Activated CD4-positive, alpha-beta T cell treated with anti-CD3 and anti-CD28 coated beads, Interleukin-2, amount 50 U/mL, for 1 hour (primary cell): ENCODE data around the gene HBA1.
A peak's percentile ranks its signal among the peaks of the same experiment; 100 is the strongest.
"Not testable (repeated sequence)": the region's sequence is repeated elsewhere in the genome, so short reads cannot be mapped to it uniquely, and the experiment has no call there.

ENCODE experiments used
- DNase-seq: peaks from one replicate; pipeline ENCODE4 v3.0.0-alpha.2; 2020

HBA1 gene

GRCh38 chr16:176006-176405 lies 474 bp upstream of the HBA1 start:
- not testable (repeated sequence) for DNase-seq

DNA sequence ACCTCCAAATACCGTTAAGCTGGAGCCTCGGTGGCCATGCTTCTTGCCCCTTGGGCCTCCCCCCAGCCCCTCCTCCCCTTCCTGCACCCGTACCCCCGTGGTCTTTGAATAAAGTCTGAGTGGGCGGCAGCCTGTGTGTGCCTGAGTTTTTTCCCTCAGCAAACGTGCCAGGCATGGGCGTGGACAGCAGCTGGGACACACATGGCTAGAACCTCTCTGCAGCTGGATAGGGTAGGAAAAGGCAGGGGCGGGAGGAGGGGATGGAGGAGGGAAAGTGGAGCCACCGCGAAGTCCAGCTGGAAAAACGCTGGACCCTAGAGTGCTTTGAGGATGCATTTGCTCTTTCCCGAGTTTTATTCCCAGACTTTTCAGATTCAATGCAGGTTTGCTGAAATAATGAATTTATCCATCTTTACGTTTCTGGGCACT lies 928 bp downstream of the HBA1 start:
- DNase-seq, result no peak

DNA sequence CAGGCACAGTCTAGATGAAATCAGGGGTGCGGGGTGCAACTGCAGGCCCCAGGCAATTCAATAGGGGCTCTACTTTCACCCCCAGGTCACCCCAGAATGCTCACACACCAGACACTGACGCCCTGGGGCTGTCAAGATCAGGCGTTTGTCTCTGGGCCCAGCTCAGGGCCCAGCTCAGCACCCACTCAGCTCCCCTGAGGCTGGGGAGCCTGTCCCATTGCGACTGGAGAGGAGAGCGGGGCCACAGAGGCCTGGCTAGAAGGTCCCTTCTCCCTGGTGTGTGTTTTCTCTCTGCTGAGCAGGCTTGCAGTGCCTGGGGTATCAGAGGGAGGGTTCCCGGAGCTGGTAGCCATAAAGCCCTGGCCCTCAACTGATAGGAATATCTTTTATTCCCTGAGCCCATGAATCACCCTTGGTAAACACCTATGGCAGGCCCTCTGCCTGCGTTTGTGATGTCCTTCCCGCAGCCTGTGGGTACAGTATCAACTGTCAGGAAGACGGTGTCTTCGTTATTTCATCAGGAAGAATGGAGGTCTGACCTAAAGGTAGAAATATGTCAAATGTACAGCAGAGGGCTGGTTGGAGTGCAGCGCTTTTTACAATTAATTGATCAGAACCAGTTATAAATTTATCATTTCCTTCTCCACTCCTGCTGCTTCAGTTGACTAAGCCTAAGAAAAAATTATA lies 1.6 kb downstream of the HBA1 start:
- no peak for DNase-seq

- DNase-seq, result no peak
Measured at GRCh38 chr16:178668-179015, 2.2 kb downstream of the HBA1 start.

DNA sequence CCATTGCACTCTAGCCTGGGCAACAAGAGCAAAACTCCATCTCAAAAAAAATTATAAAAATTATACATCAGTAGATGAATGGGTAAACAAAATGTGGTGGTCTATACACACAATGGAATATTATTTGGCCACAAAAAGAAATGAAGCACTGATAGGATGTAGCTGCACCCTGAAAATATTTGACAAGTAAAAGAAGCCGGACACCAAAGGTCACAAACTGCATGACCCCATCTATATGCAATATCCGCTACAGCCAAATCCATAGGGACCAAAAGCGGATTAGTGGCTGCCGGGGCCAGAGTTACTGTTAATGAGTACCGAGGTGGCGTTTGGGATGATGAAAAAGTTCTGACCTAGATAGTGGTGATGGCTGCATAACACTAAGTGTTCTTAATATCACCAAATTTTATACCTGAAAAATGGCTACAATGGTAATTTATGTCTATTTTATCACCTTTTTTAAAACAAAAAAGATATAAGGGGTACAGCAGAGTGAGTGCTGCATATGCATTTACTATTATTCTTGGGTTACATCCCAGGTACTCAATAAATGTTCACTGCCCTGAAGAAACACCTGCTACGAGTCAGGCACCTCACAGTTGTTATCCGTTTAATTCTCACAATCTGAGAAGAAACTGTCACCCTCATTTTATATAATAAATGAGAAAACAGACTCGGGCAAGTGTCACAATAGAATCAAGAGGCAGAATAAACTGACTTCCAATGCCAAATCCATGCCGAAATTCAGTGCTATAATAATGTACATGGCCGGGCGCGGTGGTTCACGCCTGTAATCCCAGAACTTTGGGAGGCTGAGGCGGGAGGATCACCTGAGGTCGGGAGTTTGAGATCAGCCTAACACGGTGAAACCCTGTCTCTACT lies 3.0 kb downstream of the HBA1 start:
- no peak for DNase-seq

DNA sequence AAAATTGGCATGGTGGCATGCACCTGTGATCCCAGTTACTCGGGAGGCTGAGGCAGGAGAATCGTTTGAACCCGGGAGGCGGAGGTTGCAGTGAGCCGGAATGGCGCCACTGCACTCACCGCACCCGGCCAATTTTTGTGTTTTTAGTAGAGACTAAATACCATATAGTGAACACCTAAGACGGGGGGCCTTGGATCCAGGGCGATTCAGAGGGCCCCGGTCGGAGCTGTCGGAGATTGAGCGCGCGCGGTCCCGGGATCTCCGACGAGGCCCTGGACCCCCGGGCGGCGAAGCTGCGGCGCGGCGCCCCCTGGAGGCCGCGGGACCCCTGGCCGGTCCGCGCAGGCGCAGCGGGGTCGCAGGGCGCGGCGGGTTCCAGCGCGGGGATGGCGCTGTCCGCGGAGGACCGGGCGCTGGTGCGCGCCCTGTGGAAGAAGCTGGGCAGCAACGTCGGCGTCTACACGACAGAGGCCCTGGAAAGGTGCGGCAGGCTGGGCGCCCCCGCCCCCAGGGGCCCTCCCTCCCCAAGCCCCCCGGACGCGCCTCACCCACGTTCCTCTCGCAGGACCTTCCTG lies 3.7 kb downstream of the HBA1 start, which contains the start of gene HBQ1:
Gene HBQ1, plus strand, starts transcription at position 359 of the 575 bp plus-strand sequence. Its CDS starts 28 bp downstream, at position 387.
- DNase-seq, result peak; percentile 30

DNA sequence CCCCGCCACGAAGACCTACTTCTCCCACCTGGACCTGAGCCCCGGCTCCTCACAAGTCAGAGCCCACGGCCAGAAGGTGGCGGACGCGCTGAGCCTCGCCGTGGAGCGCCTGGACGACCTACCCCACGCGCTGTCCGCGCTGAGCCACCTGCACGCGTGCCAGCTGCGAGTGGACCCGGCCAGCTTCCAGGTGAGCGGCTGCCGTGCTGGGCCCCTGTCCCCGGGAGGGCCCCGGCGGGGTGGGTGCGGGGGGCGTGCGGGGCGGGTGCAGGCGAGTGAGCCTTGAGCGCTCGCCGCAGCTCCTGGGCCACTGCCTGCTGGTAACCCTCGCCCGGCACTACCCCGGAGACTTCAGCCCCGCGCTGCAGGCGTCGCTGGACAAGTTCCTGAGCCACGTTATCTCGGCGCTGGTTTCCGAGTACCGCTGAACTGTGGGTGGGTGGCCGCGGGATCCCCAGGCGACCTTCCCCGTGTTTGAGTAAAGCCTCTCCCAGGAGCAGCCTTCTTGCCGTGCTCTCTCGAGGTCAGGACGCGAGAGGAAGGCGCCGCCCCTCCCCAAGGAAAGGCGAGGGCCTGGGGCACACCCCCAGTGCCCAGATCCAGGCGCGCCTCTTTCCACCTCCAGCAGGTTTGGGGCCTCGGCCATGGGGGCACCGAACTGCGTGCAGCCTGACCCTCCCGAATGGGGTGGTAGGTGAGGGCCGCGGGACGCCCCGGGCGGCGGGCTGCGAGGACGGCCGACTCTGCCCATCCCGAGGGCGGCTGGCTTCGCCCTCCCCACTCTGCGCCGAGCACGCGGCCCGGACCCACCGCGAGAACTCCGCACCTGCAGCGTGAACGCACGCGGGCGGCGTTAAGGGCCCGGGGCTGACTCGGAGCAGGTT lies 4.4 kb downstream of the HBA1 start:
- DNase-seq, result peak; percentile 87

DNA sequence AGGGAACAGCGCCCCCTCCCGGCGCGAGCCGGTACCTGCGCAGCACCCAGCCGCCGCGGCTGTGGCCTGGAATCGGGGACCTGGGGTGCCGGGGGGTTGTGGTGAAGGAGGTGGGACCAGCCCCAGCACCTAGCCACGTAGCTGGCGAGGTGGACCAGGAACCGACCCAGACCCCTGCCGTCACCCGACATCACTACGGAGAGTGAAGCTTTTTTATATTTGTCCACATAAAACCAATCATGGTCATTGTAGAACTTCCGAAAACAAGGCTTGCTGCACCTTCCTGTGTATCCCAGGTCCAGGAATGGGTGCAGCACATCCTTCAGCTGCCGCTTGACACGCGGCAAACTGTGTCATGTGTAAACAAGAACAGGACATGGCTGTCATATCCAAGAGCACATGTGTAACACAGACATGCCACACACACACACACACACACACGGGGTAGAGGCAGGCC lies 5.1 kb downstream of the HBA1 start:
- no peak for DNase-seq

DNA sequence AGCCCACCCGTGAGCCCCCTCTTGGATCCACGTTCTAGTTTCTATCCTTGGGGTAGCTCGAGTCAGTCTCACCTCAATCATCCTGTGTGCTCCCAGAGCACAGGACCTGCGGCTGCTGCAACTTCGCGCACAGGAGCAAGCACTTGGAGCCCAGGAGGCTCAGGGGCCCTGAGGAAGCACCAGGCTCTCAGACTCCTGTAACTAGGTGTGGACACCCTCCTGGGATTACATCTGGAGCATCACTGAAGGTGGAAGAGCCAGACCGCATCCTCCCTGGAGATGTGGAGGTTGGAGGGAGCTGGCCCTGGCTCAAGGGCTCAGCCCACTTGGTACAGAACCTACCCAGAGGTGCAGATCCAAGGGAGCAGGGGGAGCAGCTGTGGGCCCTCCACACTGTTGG lies 6.5 kb downstream of the HBA1 start:
- DNase-seq, result no peak

DNA sequence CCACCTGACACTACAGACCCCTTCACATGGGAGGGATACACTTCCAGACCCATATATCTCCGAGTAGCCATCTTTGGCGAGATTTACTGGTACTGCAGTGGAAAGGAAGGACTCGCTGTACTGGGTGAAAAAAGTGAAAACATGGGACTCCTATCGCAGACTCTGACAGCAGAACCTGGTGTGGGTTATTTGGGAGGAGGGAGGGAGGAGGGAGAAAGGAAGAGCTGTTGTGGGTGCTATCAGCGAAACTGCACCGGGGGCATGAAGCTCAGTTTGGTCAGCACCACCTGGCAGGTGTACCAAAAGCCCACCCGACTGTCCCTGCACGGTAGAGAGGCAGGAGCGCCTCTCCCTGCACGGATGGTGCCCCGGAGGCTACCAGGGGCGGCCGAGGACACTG lies 8.7 kb downstream of the HBA1 start:
- no peak for DNase-seq

DNA sequence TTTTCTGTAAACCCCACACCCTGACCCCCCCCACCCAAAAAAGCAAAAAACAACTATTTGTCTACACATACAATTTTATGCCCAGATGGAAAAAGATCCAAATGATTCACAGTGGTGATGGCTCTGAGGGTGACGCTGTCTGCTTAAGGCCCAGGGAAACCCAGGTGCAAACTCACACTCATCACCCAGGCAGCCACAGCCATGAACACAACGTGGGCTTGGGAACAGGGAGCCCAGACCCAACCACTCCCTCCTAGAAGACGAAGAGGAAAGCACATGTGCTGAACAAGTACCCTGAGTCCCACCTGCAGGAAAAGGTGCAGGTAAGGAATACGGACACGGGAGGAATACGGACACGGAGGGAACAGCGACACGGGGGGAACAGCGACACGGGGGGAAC lies 9.2 kb downstream of the HBA1 start:
- DNase-seq, result no peak

DNA sequence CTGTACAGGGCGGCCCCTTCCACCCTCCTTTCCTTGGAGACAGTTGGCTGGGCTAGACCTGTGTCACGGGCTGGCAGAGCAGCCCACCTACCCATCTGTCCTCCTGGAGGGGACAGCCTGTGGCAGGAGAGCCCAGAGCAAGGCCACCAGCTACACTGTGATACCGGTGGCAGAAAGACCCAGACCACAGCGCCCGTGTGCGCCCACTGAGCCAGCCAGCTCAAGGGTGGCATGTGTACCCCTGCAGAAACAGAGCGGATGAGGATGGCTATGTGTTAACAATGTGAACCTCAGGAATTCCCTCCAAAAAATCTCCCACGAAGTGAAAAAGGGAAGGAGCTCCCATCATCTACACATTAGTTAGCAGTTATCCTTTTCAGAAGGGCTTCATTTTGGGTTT lies 10.8 kb downstream of the HBA1 start:
- no peak for DNase-seq

DNA sequence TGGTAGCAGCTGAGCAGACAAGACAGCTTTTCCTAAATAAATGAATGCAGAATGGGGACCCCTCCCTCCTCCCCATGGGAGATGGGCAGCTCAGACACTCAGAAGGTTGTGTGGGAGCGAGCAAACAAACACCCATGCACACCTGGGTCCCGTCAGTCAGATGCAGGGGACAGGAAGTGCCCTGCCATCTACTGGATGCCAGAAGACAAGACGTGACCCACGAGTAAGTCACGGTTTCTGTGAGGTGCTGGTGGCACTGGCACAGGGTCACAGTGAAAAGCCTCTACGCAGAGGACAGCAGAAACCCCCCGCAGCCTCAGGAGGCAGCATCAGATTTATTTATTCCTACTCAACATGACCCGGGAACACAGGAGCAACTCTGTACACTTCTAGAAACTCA lies 12.2 kb downstream of the HBA1 start:
- DNase-seq, result no peak

GRCh38 chr16:189604-190186 lies 13.2 kb downstream of the HBA1 start:
- DNase-seq, result no peak

DNA sequence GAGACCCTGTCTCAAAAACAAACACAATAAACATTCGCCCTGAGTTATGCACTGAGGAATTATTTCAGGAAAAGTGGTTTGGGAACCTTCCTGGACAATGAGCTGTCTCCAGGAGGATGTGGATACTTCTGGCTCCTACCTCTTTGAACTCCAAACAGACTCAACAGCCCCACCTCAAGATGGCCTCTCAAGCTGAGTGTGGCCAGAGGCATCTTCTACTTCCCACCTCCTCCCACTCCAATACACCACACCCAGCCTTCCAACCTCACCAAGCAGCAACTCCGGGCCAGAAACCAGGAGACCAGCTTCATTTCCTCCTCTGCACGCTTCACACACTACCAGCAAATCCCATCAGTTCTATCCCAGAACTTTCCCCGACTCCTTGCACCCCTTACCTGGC lies 15.4 kb downstream of the HBA1 start:
- DNase-seq, result no peak

DNA sequence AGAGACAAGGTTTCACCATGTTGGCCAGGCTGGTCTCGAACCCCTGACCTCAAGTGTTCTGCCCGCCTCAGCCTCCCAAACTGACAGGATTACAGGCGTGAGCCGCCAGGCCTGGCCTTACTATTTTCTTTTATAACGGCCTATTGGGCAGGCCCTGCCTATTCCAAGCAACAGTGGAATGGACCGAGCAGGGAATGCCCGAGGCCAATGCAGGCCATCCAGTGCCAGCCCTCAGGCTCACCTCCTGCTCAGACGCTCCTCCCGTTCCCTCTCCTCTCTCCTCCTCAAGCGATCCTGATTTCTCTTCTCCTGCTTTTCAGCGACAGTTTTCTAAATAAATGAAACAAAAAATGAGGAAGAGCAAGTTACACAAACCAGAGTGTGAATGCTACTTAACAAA lies 16.2 kb downstream of the HBA1 start:
- DNase-seq, result no peak

GRCh38 chr16:193441-193840 lies 17.0 kb downstream of the HBA1 start:
- no peak for DNase-seq

GRCh38 chr16:194516-194915 lies 18.0 kb downstream of the HBA1 start:
- no peak for DNase-seq

- DNase-seq, result no peak
Measured at GRCh38 chr16:200388-200787, 23.9 kb downstream of the HBA1 start.

GRCh38 chr16:203246-203645 lies 26.8 kb downstream of the HBA1 start:
- DNase-seq, result no peak

GRCh38 chr16:204046-204445 lies 27.6 kb downstream of the HBA1 start:
- not testable (repeated sequence) for DNase-seq

DNA sequence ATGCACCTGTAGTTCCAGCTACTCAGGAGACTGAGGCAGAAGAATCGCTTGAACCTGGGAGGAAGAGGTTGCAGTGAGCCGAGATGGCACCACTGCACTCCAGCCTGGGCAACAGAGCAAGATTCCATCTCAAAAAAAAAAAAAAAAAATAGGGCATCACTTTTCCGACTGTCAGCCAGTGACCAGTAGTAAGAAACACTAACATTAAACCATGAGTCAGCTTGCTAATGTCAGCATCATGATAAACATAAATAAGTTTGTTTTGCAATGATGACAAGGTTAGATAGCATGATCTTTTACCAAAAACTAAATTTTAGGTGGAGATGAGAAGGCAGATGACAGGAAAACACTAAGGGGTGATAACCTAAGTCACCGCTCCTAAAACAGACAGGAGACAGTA lies 32.9 kb downstream of the HBA1 start:
- DNase-seq, result not testable (repeated sequence)
